WERI-Rb-1 (cell line): ENCODE data around the gene PTPRN2.

Source experiments
- DNase-seq: peaks from one replicate; pipeline ENCODE4 v3.0.0-alpha.2; 2020
- H3K27ac ChIP-seq: fragments of 250-450 bp; sonication (Bioruptor Pico); 2 replicates; pipeline ENCODE4 v1.5.1; 2020; ENCODE audit warnings: mild to moderate bottlenecking, moderate library complexity
- H3K27me3 ChIP-seq: fragments of 250-450 bp; sonication (Bioruptor Pico); 2 replicates; pipeline ENCODE4 v1.5.1; 2021; ENCODE audit warnings: mild to moderate bottlenecking, low read depth, moderate library complexity; ENCODE audit not compliant: insufficient read depth, severe bottlenecking
- H3K36me3 ChIP-seq: fragments of 250-450 bp; sonication (Bioruptor Pico); 2 replicates; pipeline ENCODE4 v1.5.1; 2020; ENCODE audit warnings: mild to moderate bottlenecking, moderate library complexity
- H3K4me3 ChIP-seq: 2 replicates; pipeline ENCODE4 v1.5.1; 2011; ENCODE audit warnings: low read depth, mild to moderate bottlenecking, control low read depth, low read length
- H3K9me3 ChIP-seq: fragments of 250-450 bp; sonication (Bioruptor Pico); 2 replicates; pipeline ENCODE4 v1.5.1; 2021; ENCODE audit warnings: mild to moderate bottlenecking, moderate library complexity; ENCODE audit not compliant: severe bottlenecking
- CTCF ChIP-seq: IDR thresholded peaks from 2 replicates; pipeline ENCODE4 v1.5.1; 2011; ENCODE audit warnings: low read depth, mild to moderate bottlenecking, control low read depth, inconsistent platforms, low read length

Gene PTPRN2

DNA sequence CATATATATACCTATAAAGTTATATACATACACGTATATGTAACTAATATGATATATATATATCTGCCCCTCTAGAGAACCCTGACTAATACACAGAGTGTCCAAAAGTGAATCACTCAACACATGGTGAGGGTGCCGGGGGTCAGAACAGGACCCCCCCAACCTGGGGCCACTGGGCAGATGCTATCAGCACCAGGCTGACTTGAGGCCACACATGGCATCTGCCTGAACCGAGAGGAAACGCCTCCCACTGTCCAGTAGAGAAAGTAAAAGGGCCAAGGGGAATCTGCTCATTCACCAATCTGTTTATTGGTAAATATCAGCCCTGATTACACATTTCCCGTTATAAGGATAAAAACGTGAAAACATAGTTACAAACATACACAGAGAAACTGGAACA is 218.3 kb downstream of the PTPRN2 start:
- no peaks in the 10 kb centered on the region for H3K9me3 ChIP-seq
- no peak for DNase-seq
- no peak for TF ChIP-seq CTCF
- H3K27ac ChIP-seq, result no peak overlapping the region
- H3K36me3 ChIP-seq, result no peaks in the 10 kb centered on the region
- no peaks in the 10 kb centered on the region for H3K27me3 ChIP-seq
- no peak overlapping the region for H3K4me3 ChIP-seq

GRCh38 chr7:158368449-158368848 is 219.2 kb downstream of the PTPRN2 start:
- H3K36me3 ChIP-seq, result no peaks in the 10 kb centered on the region
- H3K9me3 ChIP-seq, result no peaks in the 10 kb centered on the region
- no peak overlapping the region for H3K27ac ChIP-seq
- TF ChIP-seq CTCF, result no peak
- no peak overlapping the region for H3K4me3 ChIP-seq
- H3K27me3 ChIP-seq, result no peaks in the 10 kb centered on the region
- DNase-seq, result no peak

GRCh38 chr7:158367634-158367982 is 220.0 kb downstream of the PTPRN2 start:
- H3K27me3 ChIP-seq, result no peaks in the 10 kb centered on the region
- no peak overlapping the region for H3K4me3 ChIP-seq
- TF ChIP-seq CTCF, result no peak
- no peaks in the 10 kb centered on the region for H3K9me3 ChIP-seq
- H3K36me3 ChIP-seq, result no peaks in the 10 kb centered on the region
- no peak for DNase-seq
- H3K27ac ChIP-seq, result no peak overlapping the region

- DNase-seq, result no peak
- no peak for TF ChIP-seq CTCF
- H3K9me3 ChIP-seq, result no peaks in the 10 kb centered on the region
- H3K27ac ChIP-seq, result no peak overlapping the region
- no peaks in the 10 kb centered on the region for H3K27me3 ChIP-seq
- H3K4me3 ChIP-seq, result no peak overlapping the region
- no peaks in the 10 kb centered on the region for H3K36me3 ChIP-seq
Observed at GRCh38 chr7:158366916-158367633, 220.5 kb downstream of the PTPRN2 start.

GRCh38 chr7:158366346-158366745 is 221.3 kb downstream of the PTPRN2 start:
- no peaks in the 10 kb centered on the region for H3K9me3 ChIP-seq
- DNase-seq, result no peak
- no peak overlapping the region for H3K4me3 ChIP-seq
- no peaks in the 10 kb centered on the region for H3K27me3 ChIP-seq
- no peaks in the 10 kb centered on the region for H3K36me3 ChIP-seq
- no peak overlapping the region for H3K27ac ChIP-seq
- TF ChIP-seq CTCF, result no peak

GRCh38 chr7:158365267-158365666 is 222.4 kb downstream of the PTPRN2 start:
- no peaks in the 10 kb centered on the region for H3K9me3 ChIP-seq
- no peak for DNase-seq
- no peaks in the 10 kb centered on the region for H3K36me3 ChIP-seq
- no peak overlapping the region for H3K4me3 ChIP-seq
- TF ChIP-seq CTCF, result no peak
- no peaks in the 10 kb centered on the region for H3K27me3 ChIP-seq
- no peak overlapping the region for H3K27ac ChIP-seq
